GM19328 (cell line): Measurements from ENCODE around the gene ATP1B3.
"Not testable (repeated sequence)": the region's sequence is repeated elsewhere in the genome, so short reads cannot be mapped to it uniquely, and the experiment has no call there.

Experiments used
- ATAC-seq: cut with Tn5 transposase; IDR thresholded peaks from one replicate; pipeline ENCODE4 v1.9.1; 2021; ENCODE audit warnings: mild to moderate bottlenecking, moderate library complexity; ENCODE audit not compliant: unreplicated experiment

The ATP1B3 gene

GRCh38 chr3:141901914-141902313 lies 25.5 kb downstream of the ATP1B3 start:
- no peak for ATAC-seq

- no peak for ATAC-seq
These were observed 27.8 kb downstream of the ATP1B3 start for GRCh38 chr3:141904203-141904602.

GRCh38 chr3:141905129-141905528 lies 28.7 kb downstream of the ATP1B3 start:
- no peak for ATAC-seq

- ATAC-seq, result no peak
These were observed 33.0 kb downstream of the ATP1B3 start for GRCh38 chr3:141909408-141909807.

GRCh38 chr3:141909986-141910385 lies 33.5 kb downstream of the ATP1B3 start:
- not testable (repeated sequence) for ATAC-seq

GRCh38 chr3:141913150-141913811 lies 36.8 kb downstream of the ATP1B3 start:
- ATAC-seq, result no peak

- ATAC-seq, result no peak
These were observed 37.9 kb downstream of the ATP1B3 start for GRCh38 chr3:141914311-141914710.

- no peak for ATAC-seq
These were observed 38.6 kb downstream of the ATP1B3 start for GRCh38 chr3:141915016-141915415.

- ATAC-seq, result no peak
These were observed 39.3 kb downstream of the ATP1B3 start for GRCh38 chr3:141915766-141916165.

- ATAC-seq, result no peak
These were observed 44.3 kb downstream of the ATP1B3 start for GRCh38 chr3:141920701-141921100.

GRCh38 chr3:141921316-141921715 lies 44.9 kb downstream of the ATP1B3 start:
- ATAC-seq, result no peak

- ATAC-seq, result not testable (repeated sequence)
These were observed 49.2 kb downstream of the ATP1B3 start for GRCh38 chr3:141925677-141926076.

- ATAC-seq, result no peak
These were observed 50.5 kb downstream of the ATP1B3 start for GRCh38 chr3:141926929-141927328.

- no peak for ATAC-seq
These were observed 52.3 kb downstream of the ATP1B3 start for GRCh38 chr3:141928631-141929270.

GRCh38 chr3:141929341-141929995 lies 53.0 kb downstream of the ATP1B3 start:
- ATAC-seq, result no peak

- no peak for ATAC-seq
These were observed 54.4 kb downstream of the ATP1B3 start for GRCh38 chr3:141930801-141931200.

GRCh38 chr3:141933421-141934300 lies 57.2 kb downstream of the ATP1B3 start:
- ATAC-seq, result no peak

GRCh38 chr3:141934354-141934753 lies 57.9 kb downstream of the ATP1B3 start:
- ATAC-seq, result no peak

GRCh38 chr3:141938011-141938500 lies 61.6 kb downstream of the ATP1B3 start:
- no peak for ATAC-seq

- ATAC-seq, result no peak
These were observed 63.3 kb downstream of the ATP1B3 start for GRCh38 chr3:141939759-141940158.

- no peak for ATAC-seq
These were observed 63.8 kb downstream of the ATP1B3 start for GRCh38 chr3:141940194-141940776.
